ENCODE measurements around the gene RAMAC.
A peak's percentile ranks its signal among the peaks of the same experiment; 100 is the strongest.
"Not testable (repeated sequence)": the region's sequence is repeated elsewhere in the genome, so short reads cannot be mapped to it uniquely, and the experiment has no call there.

The RAMAC gene

GRCh38 chr15:82968066-82968465, 17.9 kb upstream of the RAMAC start:
- DNase-seq (ENCODE audit: low spot score): no peak

DNA sequence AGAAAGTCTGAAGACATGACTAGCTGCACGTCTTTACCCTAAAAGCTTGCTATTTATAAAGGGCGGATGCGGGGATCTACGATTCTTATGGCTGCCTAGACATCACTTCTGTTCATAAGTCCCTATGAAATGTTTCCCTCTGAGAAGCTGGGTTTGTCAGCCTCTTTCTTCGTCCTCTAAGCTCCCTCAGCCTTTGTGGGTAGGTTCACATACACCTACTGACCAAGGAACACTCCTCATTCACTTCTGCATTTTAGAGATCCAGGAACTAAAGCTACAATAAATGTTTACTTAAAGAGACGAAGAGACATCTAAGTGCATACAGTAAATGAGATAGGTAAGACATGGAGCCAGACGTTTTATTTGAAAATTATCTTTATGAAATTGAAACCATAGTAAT, 16.7 kb upstream of the RAMAC start:
- no peak for DNase-seq (ENCODE audit: low spot score)

DNA sequence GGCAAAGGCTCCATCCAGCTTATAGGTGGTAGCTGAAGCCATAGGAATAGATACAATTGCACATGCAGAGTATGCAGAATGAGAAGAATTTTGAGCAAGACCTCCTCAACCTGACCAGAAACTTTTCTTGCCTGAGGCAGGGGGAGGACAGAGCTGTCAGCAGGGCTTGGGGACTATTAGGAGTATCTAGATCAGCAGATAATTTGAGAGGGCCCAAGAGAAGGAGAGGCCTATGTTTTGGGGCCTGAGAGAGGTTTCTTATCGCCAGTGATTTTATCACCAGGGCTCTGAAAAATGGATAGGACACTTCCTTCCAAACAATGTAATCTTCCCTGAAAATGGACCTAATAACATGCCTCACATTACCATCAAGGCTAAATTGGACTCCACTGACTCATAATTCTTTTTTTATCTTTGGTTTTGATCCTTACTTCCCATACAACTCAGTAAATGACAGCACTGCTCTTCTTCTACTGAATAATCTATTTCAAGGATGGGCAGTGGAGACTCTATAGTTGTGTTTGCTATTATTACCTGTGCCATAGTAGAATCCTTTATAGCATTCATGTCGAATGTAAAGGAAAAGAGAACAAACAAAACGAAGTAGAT, 15.8 kb upstream of the RAMAC start:
- no peak for DNase-seq (ENCODE audit: low spot score)

- DNase-seq (ENCODE audit: low spot score): no peak
These were observed 15.3 kb upstream of the RAMAC start for GRCh38 chr15:82970696-82971095.

DNA sequence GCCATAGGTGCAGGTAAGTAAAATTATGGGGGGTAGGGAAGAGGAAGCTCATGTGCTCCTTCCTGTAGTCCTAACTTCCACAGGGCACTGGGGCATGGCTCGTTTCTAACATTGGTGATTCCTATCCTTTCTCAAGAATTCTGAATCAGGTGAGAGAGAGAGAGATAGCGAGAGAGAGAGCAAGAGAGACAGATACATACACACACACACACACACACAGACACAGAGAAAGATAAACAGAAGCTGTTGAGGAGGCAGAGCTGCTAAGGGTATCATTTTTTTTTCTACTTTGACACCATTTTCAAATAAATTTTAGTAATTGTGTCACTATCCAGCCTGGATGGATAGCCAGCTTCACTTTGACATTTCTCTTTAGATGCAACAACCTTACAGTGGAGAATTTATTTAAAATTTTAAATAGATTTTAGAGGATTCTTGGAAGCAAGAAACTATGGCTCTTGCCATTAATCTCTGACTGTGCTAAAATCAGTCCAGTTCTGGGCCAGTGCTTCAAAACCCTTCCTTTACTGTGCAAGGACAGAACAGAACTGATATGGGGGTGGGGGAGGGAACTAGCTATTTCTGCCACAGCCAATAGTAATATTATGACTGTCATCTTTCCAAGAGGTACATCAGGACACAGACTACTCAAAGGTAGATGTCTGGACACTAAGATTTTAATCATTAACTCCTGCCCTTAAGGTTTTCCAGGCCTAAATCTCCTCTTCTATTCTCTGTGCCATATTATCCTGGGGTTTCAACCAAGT, 14.6 kb upstream of the RAMAC start:
- DNase-seq (ENCODE audit: low spot score): no peak

DNA sequence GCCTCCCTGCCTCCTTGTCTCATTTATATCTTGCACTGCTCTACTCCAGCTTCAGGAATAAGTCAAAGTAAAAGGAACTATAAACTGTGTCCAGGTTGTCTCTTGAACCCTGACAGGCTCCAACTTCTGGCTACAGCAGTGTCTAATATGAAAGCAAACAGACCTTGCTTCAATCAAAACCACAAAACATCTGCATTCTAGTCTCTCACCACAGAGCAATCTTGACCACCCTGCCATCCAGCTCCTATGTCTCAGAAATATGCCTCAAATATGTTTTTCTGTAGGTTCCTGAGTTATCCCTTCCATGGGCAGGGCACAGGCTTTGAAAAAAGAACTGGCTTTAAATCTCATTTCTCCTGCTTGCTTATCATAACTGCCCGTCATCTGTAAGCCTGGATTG, 13.0 kb upstream of the RAMAC start:
- no peak for DNase-seq (ENCODE audit: low spot score)

DNA sequence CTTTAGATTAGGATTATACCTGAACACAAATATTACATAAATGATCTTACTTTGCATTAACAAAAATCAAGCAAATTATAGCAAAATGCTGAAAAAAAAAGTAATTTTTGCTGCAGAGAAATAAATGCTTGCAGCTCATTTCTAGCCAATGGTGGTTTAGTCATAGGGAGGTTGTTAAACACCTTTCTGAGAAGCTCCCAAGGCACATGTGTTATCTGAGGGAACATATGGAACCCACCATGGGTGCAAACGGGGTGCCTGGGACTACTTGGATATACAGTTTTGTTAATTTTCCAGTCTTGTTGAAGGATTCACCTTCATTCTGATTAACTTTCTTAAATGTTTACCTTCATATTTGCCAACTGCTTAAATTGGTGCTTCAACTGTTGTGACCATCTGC, 8.9 kb upstream of the RAMAC start:
- no peak for DNase-seq (ENCODE audit: low spot score)

DNA sequence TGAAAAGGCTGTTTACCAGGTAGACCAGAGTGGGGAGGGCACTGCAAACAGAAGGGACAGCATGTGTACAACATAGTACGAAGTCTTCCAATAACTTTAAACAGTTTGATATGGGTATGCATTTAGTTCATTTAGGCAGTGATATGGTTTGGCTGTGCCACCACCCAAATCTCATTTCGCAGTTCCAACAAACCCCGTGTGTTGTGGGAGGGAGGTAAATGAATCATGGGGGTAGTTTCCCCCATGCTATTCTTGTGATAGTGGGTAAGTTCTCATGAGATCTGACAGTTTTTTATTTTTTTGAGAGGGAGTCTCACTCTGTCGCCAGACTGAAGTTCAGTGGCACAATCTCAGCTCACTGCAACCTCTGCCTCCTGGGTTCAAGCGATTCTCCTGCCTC, 7.6 kb upstream of the RAMAC start:
- no peak for DNase-seq (ENCODE audit: low spot score)

GRCh38 chr15:82979726-82980125, 6.3 kb upstream of the RAMAC start:
- no peak for DNase-seq (ENCODE audit: low spot score)

DNA sequence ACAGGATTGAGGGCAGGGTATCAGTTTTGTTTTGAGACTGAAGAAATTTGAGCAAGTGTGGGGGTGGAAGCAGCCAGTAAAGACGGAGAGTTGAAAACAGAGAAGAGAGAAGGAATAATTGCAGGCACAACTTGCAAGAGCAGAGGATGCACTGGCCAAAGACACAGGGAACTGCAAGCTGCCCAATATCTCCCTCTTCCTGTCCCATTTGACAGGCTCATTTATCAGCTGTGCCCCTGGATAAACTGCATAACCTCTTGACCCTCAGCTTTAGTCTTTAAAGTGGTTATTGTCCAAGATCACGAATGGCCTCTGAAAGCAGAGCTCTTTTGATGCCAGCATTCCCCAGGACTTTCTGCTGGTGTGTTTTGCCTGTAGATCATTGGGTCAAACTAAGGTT, 5.0 kb upstream of the RAMAC start:
- DNase-seq (ENCODE audit: low spot score): no peak

DNA sequence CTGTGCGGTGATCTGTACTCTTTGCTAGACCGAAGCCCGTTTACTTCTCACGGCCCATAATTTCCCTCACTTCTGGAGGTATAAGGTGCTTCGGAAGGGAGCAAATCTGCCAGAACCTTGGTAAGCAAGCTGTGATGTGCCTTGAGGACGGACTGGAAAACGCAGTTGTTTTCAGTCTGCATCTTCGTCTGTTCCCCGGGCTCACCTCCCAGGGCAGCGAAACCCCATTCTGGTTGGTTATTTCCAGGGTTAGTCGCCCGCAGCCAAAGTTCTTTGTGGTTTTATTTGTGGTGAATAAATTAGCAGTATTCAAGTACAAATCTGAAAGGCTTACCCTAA, 401 bp downstream of the RAMAC start:
- no peak for DNase-seq (ENCODE audit: low spot score)

DNA sequence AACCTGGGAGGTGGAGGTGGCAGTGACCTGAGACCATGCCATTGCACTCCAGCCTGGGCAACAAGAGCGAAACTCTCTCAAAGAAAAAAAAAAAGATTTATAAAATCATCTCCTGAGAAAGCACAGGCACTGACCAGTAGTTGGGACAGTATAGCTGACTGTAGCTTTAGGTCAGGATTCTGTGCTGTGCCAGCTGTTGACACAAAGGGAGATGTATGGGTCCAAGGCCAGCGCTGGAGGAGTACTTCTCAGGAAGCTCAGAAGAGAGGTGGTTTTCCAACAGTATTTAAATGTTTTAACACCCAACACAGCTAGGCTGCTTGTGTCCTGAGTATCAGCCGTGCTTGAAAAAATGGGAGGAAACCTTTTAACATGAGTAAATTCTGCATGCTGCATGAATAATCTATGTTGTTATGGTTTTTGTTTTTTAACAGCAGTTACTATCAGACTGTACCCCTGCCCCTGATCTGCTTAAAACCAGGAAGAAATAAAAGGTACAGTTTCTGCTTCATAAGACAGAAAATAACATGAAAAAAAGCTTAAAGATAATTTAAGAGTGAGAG, 6.5 kb downstream of the RAMAC start:
- DNase-seq (ENCODE audit: low spot score): no peak

DNA sequence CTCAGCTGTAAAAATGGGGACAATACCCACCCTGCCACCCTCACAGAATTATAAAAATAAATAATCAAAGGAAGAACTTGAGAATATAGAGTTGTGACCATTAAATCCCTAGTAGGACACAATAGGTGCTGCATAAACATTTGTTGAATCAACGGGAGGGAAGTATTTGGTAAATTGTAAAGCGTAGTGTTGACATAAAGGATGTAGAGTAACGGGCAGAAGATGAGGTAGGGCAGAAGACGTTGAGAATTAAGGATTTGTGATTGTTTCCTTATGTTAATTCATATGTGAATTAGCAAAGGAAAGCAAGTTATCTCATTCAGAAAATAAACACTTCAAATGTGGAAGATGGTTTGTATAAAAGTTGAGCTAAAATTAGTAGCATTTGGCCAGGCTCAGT, 7.1 kb downstream of the RAMAC start:
- no peak for DNase-seq (ENCODE audit: low spot score)

GRCh38 chr15:82995076-82995475, 9.1 kb downstream of the RAMAC start:
- no peak for DNase-seq (ENCODE audit: low spot score)

- DNase-seq (ENCODE audit: low spot score): no peak
These were observed 9.9 kb downstream of the RAMAC start for GRCh38 chr15:82995938-82996337.

- DNase-seq (ENCODE audit: low spot score): no peak
These were observed 13.4 kb downstream of the RAMAC start for GRCh38 chr15:82999426-82999825.

DNA sequence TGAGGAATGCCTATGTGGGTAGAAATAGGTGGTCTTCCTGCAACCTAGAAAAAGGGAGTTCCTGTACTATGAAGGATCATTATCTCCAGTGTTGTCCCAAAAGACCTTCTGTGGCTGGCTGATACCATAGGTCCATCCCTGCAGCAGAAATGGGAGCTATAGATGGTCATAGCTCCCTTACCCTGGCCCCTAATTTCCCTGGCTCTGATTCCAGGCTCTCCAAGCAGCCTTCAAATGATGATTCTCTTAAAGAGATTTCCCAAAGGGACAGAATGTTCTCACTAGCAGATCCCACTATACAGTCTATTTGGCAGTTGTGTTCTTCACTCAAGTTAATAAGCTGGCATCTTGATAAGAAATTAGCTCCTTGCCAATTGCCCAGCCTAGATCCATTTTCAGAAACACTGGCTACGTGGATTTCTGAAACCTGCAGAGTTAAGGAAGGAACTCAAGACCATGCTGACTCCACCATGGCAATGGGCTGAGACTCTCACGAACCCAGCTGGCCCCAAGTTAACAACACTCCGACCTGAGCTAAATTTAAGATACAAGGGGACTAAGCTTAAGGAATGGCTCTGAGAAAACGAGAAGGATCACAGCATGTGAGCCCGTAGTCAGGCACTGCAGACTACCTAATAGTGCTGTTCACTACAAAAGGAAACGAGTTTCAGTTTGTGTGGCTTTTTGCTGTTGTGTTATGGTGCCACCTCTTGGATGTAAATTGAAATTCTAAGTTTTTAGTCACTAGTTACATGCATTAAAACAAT, 14.1 kb downstream of the RAMAC start:
- DNase-seq (ENCODE audit: low spot score): peak; percentile 56

DNA sequence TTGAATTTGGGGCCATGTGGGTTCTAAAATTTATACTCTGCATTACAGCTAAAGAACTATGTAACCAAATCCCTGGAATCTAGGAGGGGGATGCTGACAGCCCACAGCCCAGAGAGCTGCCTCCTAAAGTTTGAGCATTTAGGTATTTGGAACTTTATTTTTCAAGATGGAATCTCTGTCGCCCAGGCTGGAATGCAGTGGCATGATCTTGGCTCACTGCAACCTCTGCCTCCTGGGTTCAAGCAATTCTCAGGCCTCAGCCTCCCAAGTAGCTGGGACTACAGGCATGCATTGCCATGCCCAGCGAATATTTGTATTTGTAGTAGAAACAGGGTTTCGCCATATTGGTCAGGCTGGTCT, 14.6 kb downstream of the RAMAC start:
- DNase-seq (ENCODE audit: low spot score): not testable (repeated sequence)

DNA sequence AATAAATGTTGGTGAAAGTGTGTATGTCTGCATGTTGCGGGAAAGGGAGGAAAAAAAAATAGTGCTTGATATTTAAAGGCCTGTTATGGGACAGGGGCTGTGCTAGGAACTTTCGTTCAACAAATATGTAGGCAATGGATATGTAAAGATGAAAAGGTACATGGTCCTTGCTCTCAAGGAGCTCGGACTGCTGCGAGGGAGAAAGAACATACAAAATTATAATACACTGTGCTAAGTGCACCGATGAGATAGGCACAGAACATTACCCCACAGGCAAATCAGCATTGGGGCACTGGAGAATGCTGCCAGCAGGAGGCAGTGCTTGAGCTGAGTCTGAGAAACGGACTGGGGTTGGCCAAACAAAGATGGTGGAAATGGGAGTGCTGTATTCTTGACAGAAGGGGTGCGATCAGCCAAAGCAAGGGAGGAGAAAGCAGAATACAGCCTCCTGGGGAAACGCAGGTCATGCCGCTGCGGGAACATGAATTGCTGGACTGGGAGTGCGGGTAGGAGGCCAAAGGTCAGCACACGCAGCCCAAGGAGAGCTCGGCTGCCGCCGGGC, 24.8 kb downstream of the RAMAC start:
- peak; percentile 80 for DNase-seq (ENCODE audit: low spot score)

DNA sequence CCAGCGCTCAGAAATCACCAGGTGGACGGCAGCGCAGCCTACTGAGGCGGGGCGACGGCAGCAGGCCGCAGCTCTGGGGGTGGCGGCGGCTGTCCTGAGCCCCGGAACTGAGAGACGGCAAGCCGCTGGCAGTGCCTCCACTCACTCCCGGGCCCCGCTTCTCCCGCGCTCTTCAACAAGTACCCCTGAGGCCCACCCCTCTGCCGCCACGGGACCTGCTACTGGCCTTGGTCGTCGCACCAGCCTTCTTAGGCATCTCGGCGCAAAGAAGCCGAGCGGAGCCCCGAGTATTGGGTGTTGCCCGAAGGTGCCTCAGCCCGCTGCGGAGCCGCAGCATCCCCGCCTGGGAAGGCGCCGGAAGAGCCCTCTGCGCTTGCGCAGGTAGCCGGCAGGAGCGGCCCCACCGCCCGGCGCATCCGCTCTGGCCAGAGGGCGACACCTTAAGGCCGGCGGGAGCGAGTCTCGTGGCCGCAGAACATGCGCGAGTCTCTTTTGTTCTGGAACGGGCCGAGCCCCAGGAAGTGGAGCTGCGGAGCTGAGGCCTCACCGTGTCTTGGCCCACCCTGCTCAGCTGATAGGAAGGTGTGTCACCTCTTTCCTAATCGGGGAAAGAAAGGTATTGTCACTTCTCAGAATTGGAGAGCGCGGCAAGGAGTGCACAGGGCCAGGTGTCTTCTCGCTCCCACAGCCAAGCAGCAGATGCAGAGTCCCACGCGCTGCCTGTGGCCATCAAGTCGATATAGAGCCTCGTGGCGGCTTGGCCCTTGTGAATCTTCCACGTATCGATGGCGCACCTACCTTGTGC, 25.5 kb downstream of the RAMAC start, which contains the start of gene C15orf40:
TSS of gene C15orf40 (minus strand) at position 369 of the 805 bp plus-strand sequence. CDS start at position 337, 32 bp downstream.
- DNase-seq (ENCODE audit: low spot score): peak; percentile 90

- no peak for DNase-seq (ENCODE audit: low spot score)
These were observed 26.0 kb downstream of the RAMAC start for GRCh38 chr15:83012076-83012426.

DNA sequence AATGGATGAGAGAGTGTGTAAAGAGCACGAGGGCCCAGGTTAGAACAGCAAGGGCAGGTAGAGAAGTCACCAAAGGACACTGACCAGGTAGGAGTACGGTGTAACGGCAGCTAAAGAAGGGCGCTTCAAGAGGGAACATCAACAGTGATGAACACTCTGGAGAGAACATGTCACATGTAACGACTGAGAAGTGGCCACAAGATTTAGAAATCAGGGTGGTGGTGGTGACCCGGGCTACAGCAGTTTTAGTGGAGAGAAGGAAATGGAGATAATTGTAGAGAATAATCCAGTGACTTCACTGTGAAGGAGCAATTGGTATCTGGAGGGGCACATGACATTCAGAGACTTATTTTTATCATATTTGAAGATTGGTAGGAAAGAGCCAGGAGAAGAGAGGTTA, 26.6 kb downstream of the RAMAC start:
- no peak for DNase-seq (ENCODE audit: low spot score)
